NCI-H2196 (cell line): ENCODE results near the gene ZNF212.

Experiments used
- DNase-seq: peaks from one replicate; lab custom pipeline; 2025; ENCODE audit not compliant: unreplicated experiment; lab: John Stamatoyannopoulos, UW

Gene ZNF212

GRCh38 chr7:149284850-149285585, 45.6 kb downstream of the ZNF212 start:
- DNase-seq = peak; percentile 97

GRCh38 chr7:149285603-149286002, 46.2 kb downstream of the ZNF212 start:
- peak; percentile 28 for DNase-seq

GRCh38 chr7:149286811-149287400, 47.5 kb downstream of the ZNF212 start:
- DNase-seq = peak; percentile 59

- no peak for DNase-seq
Observed at GRCh38 chr7:149287622-149288021, 48.2 kb downstream of the ZNF212 start.

GRCh38 chr7:149289262-149289661, 49.8 kb downstream of the ZNF212 start:
- no peak for DNase-seq

- DNase-seq = no peak
Observed at GRCh38 chr7:149289856-149290255, 50.4 kb downstream of the ZNF212 start.

- DNase-seq = no peak
Observed at GRCh38 chr7:149291036-149291780, 51.8 kb downstream of the ZNF212 start.

- no peak for DNase-seq
Observed at GRCh38 chr7:149291781-149292461, 52.5 kb downstream of the ZNF212 start.

- DNase-seq = no peak
Observed at GRCh38 chr7:149292462-149292823, 53.0 kb downstream of the ZNF212 start.

- DNase-seq = no peak
Observed at GRCh38 chr7:149293338-149293737, 53.9 kb downstream of the ZNF212 start.

GRCh38 chr7:149293946-149294633, 54.6 kb downstream of the ZNF212 start:
- DNase-seq = no peak

GRCh38 chr7:149294634-149295480, 55.4 kb downstream of the ZNF212 start:
- DNase-seq = no peak

- DNase-seq = no peak
Observed at GRCh38 chr7:149295481-149295850, 56.0 kb downstream of the ZNF212 start.

GRCh38 chr7:149296368-149296767, 56.9 kb downstream of the ZNF212 start:
- no peak for DNase-seq

GRCh38 chr7:149297034-149297755, 57.7 kb downstream of the ZNF212 start:
- DNase-seq = no peak

GRCh38 chr7:149300620-149301285, 61.3 kb downstream of the ZNF212 start:
- DNase-seq = no peak

- no peak for DNase-seq
Observed at GRCh38 chr7:149302222-149302621, 62.8 kb downstream of the ZNF212 start.

- DNase-seq = no peak
Observed at GRCh38 chr7:149302865-149303264, 63.4 kb downstream of the ZNF212 start.

- DNase-seq = no peak
Observed at GRCh38 chr7:149304006-149304405, 64.6 kb downstream of the ZNF212 start.
